NOMO-1 (cell line): Measurements from ENCODE around the gene S100A13.
"Not testable (repeated sequence)": the region's sequence is repeated elsewhere in the genome, so short reads cannot be mapped to it uniquely, and the experiment has no call there.

Experiments
- DNase-seq, 2 experiments: peaks; one replicate each; lab custom pipeline; 2025; ENCODE audit not compliant: unreplicated experiment in 2 of 2; lab: John Stamatoyannopoulos, UW

The S100A13 gene

GRCh38 chr1:153575497-153575896 lies 51.8 kb downstream of the S100A13 start:
- not testable (repeated sequence) for DNase-seq

GRCh38 chr1:153575081-153575491 lies 52.2 kb downstream of the S100A13 start:
- not testable (repeated sequence) for DNase-seq

- peak; percentile 53 to 81 for DNase-seq
Observed at GRCh38 chr1:153573351-153573750, 54.0 kb downstream of the S100A13 start.

- peak; percentile 59 to 87 for DNase-seq
Observed at GRCh38 chr1:153572569-153573015, 54.7 kb downstream of the S100A13 start.

GRCh38 chr1:153571706-153572105 lies 55.6 kb downstream of the S100A13 start:
- no peak for DNase-seq

- no peak for DNase-seq
Observed at GRCh38 chr1:153570874-153571273, 56.4 kb downstream of the S100A13 start.

GRCh38 chr1:153569465-153569864 lies 57.8 kb downstream of the S100A13 start:
- no peak for DNase-seq
